Measurements from ENCODE around the gene CFAP299.

CFAP299 gene

DNA sequence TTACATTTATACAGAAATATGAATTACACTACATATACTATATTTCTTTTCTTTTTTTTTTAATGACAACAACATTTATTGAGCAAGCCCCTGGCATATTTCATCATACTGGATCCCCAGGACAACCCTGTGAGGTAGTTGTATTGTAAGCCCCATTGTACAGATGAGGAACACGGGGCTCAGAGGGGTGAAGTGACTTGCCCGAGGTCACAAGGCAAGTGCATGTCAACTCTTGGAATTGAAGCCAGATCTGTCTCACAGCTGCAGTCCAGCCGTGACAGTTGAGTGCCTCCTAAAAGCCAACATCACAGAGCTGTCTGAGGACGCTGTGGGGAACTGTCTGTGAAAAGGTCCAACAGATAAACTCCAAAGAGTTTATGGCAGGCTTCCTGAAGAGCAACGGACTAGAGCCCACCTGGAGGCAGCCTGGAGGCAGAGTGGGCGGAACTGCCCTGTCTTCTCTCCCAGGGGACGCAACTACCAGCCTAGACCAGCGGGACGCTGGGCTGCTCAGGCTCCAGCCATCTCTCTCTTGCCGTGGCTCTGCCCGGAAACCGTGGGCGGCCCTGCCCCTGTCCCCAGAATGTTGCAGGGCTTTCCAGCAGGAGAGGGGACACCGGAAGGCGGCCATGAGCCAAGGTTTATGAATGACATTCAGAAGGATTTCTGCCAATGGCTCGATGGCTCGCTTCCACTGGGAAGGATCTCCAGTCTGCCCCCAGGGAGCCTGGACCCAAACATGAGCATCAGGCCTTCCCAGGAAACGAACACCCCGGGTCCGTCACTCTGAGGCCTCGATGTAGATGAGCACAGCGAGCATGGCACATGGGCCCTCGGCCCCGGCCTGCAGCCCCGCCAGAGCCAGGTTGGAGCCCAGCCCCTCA is 50.1 kb downstream of the CFAP299 start:
- no peak overlapping the region for H3K4me3 Mint-ChIP-seq
- no peaks in the 10 kb centered on the region for H3K4me1 Mint-ChIP-seq
- DNase-seq (ENCODE audit: low spot score in 2 of 2) = no peak
- H3K27me3 Mint-ChIP-seq = no peaks in the 10 kb centered on the region
- no peaks in the 10 kb centered on the region for H3K9me3 Mint-ChIP-seq
- ATAC-seq (replicated peaks; ENCODE audit: extremely low read depth, poor library complexity, severe bottlenecking) = no peak
- H3K36me3 Mint-ChIP-seq (ENCODE audit: insufficient read depth) = no peaks in the 10 kb centered on the region
- H3K27ac Mint-ChIP-seq (ENCODE audit: low read depth) = no peak overlapping the region

DNA sequence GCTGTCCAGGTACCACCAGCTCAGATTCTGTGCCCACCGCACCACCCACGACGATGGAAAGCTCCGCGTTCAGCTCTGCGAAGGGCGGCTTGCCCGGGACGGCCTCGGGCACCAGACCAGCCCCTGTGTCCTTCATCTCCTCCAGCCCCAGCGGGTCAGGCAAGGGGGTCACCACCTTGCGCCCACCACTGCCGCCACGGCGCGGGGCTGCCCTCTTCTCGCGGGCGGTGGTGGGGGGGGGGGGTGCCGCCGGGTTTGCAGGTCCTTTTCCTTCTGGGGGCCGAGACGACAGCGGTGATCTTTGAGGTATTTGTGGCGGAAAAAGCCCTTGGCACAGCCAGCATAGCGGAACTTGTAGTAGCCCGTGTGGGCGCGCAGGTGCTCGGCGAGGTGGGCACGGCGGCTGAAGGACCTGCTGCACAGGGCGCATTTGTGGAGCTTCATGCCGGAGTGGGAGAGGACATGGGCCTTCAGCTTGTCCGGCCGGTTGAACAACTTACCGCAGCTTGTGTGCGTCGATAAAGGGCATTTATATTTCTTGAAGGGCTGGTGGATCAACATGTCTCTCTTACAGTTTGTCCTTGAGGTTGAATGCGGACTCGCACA is 50.9 kb downstream of the CFAP299 start:
- H3K27me3 Mint-ChIP-seq = no peaks in the 10 kb centered on the region

DNA sequence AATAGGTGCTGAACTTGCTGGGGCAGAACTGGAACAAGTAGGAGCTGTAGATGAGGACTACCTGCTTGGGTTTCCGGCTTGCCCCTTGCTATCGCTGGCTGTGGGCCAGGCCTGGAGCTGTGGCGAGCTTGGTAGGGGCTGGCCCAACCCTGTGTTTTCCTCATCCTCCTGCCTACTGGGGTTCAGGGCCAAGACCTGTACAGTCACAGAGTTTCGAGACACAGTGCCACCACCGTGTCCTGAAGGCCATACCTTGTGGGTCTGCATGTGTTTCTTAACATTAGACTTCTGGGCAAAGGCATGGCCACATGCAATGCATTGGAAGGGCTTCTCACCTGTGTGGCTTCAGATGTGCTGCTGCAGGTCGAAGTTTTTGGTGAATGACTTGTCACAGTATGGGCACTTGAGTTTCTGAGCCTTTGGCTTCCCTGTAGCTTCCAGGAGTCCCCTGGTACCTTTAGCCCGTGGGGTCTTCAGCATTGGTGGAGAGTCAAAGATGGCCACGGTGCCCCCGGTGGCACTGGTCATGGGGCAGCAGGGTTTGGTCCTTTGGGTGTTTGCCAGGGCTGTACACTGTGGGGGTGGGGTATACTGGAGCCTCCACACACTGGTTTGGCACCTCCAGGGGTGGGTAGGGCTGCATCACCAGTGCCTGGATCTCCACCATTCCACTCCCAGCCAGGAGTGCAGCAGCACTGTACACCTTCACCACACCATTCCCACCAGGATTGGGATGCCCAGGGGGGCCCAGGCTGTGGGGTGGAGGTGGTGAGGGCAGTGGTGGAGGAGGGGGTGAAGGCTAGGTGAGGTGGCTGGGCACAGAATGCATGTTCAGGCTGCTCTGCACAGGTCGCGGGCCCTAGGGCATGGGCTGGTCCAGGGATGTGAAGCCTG is 52.1 kb downstream of the CFAP299 start:
- Mint-ChIP-seq H3K4me3 (no peak overlapping the region), H3K27me3 (no peaks in the 10 kb centered on the region), H3K9me3 (peaks cover 5% of the 10 kb centered on the region), H3K4me1 (no peaks in the 10 kb centered on the region), H3K27ac (ENCODE audit: low read depth) (no peak overlapping the region), H3K36me3 (ENCODE audit: insufficient read depth) (no peaks in the 10 kb centered on the region)
- DNase-seq (ENCODE audit: low spot score in 2 of 2) (no peak), ATAC-seq (replicated peaks; ENCODE audit: extremely low read depth, poor library complexity, severe bottlenecking) (no peak)

More for the DNA sequence above, 50.9 kb downstream of the CFAP299 start:
- Mint-ChIP-seq H3K9me3 (no peaks in the 10 kb centered on the region), H3K36me3 (ENCODE audit: insufficient read depth) (no peaks in the 10 kb centered on the region), H3K27ac (ENCODE audit: low read depth) (no peak overlapping the region), H3K4me1 (no peaks in the 10 kb centered on the region), H3K4me3 (no peak overlapping the region)
- DNase-seq (ENCODE audit: low spot score in 2 of 2) = no peak
- ATAC-seq (replicated peaks; ENCODE audit: extremely low read depth, poor library complexity, severe bottlenecking) = no peak

DNA sequence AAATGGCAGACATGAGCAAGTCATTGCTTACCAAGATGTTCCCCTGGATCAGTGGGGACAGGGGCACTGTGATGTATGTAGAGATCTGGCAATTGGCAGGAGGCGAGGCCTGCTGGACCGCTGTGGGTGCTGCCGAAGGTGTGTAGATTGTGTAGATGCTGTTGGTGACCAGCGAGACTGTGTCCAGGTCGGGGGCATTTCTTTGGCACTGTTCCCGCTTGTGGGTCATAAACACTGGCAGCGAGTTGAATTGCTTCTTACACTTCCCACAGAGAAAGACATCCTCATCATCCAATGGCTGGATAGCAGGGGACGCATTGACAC is 52.7 kb downstream of the CFAP299 start:
- Mint-ChIP-seq H3K27me3 (no peaks in the 10 kb centered on the region), H3K4me3 (no peak overlapping the region), H3K9me3 (peaks cover 5% of the 10 kb centered on the region), H3K4me1 (no peaks in the 10 kb centered on the region), H3K27ac (ENCODE audit: low read depth) (no peak overlapping the region), H3K36me3 (ENCODE audit: insufficient read depth) (no peaks in the 10 kb centered on the region)
- ATAC-seq (replicated peaks; ENCODE audit: extremely low read depth, poor library complexity, severe bottlenecking) = no peak
- DNase-seq (ENCODE audit: low spot score in 2 of 2) = no peak

DNA sequence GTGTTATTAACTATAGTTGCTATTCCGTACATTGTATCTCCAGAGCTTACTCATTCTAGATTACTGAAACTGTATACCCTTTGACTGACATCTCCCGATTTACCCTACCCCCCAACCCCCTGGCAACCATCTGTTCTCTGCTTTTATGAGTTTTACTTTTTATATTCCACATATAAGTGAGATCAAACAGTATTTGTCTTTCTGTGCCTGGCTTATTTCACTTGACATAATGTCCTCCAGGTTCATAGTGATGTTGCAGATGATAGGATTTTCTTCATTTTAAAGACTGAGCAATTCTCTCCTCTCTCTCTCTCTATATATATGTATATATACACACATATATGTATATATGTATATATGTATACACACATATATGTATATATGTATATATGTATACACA is 54.6 kb downstream of the CFAP299 start:
- no peak for DNase-seq (ENCODE audit: low spot score in 2 of 2)
- H3K4me3 Mint-ChIP-seq = no peak overlapping the region
- H3K36me3 Mint-ChIP-seq (ENCODE audit: insufficient read depth) = no peaks in the 10 kb centered on the region

DNA sequence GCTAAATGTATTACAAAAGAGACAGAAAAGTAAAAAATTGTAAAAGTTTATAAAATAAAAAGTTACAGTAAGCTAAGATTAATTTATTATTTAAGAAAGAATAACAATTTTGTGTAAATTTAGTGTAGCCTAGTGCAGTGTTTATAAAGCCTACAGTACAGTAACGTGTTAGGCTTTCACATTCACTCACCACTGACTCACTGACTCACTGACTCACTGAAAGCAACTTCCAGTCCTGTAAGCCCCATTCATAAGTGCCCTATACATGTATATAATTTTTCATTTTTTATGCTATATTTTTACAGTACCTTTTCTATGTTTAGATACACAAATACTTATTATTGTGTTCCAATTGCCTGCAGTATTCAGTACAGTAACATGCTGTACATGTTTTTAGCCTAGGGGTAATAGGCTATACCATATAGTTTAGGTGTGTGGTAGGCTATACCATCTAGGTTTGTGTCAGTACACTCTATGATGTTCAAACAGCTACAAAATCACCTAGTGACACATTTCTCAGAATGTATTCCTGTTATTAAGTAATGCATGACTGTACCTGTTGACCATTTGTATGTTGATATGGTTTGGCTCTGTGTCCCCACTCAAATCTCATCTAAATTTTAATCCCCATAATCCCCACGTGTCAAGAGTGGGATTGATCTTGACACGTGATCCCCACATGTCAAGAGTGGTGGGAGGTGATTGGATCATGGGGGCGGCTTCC is 57.9 kb downstream of the CFAP299 start:
- H3K27me3 Mint-ChIP-seq = peaks cover 17% of the 10 kb centered on the region
- no peak for DNase-seq (ENCODE audit: low spot score in 2 of 2)
- no peaks in the 10 kb centered on the region for H3K4me1 Mint-ChIP-seq
- H3K9me3 Mint-ChIP-seq = peaks cover 11% of the 10 kb centered on the region
- H3K4me3 Mint-ChIP-seq = no peak overlapping the region
- H3K36me3 Mint-ChIP-seq (ENCODE audit: insufficient read depth) = no peaks in the 10 kb centered on the region
- ATAC-seq (replicated peaks; ENCODE audit: extremely low read depth, poor library complexity, severe bottlenecking) = no peak
- no peak overlapping the region for H3K27ac Mint-ChIP-seq (ENCODE audit: low read depth)

More for the DNA sequence above, 54.6 kb downstream of the CFAP299 start:
- no peaks in the 10 kb centered on the region for H3K4me1 Mint-ChIP-seq
- no peak for ATAC-seq (replicated peaks; ENCODE audit: extremely low read depth, poor library complexity, severe bottlenecking)
- no peaks in the 10 kb centered on the region for H3K27me3 Mint-ChIP-seq
- H3K27ac Mint-ChIP-seq (ENCODE audit: low read depth) = no peak overlapping the region
- peaks cover 11% of the 10 kb centered on the region for H3K9me3 Mint-ChIP-seq

DNA sequence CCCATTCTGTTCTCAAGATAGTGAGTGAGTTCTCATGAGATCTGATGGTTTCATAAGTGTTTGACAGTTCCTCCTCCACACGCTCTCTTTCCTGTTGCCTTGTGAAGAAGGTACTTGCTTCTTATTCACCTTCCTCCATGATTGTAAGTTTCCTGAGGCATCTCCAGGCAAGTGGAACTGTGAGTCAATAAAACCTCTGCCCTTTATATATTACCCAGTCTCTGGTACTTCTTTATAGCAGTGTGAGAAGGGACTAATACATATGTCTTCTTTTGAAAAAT is 58.4 kb downstream of the CFAP299 start:
- no peaks in the 10 kb centered on the region for H3K4me1 Mint-ChIP-seq

DNA sequence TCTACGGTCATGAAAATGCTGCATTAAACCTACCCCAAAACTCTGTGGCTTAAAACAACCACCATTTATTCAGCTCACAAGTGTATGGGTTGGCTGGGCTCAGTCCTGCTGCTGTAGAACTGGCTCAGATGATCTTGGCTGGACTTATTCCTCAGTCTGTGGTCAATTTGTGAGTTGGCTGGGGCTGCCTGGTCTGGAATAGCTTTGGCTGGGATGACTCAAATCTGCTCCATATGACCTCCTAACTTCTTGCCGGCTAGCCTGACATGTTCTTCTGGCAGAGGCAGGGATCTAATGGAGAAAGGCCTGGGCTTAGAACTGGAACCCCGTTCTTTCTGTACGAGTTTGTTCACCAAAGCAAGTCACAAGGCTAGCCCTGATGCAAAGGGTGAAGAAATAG is 71.7 kb downstream of the CFAP299 start:
- Mint-ChIP-seq H3K27me3 (no peaks in the 10 kb centered on the region), H3K4me1 (no peaks in the 10 kb centered on the region), H3K4me3 (no peak overlapping the region), H3K9me3 (no peaks in the 10 kb centered on the region), H3K27ac (ENCODE audit: low read depth) (no peak overlapping the region), H3K36me3 (ENCODE audit: insufficient read depth) (no peaks in the 10 kb centered on the region)
- DNase-seq (ENCODE audit: low spot score in 2 of 2) (no peak), ATAC-seq (replicated peaks; ENCODE audit: extremely low read depth, poor library complexity, severe bottlenecking) (no peak)

More for the DNA sequence above, 58.4 kb downstream of the CFAP299 start:
- H3K27me3 Mint-ChIP-seq = peaks cover 20% of the 10 kb centered on the region
- peaks cover 11% of the 10 kb centered on the region for H3K9me3 Mint-ChIP-seq
- DNase-seq (ENCODE audit: low spot score in 2 of 2) (no peak), ATAC-seq (replicated peaks; ENCODE audit: extremely low read depth, poor library complexity, severe bottlenecking) (no peak)
- no peak overlapping the region for H3K4me3 Mint-ChIP-seq
- no peak overlapping the region for H3K27ac Mint-ChIP-seq (ENCODE audit: low read depth)
- H3K36me3 Mint-ChIP-seq (ENCODE audit: insufficient read depth) = no peaks in the 10 kb centered on the region

DNA sequence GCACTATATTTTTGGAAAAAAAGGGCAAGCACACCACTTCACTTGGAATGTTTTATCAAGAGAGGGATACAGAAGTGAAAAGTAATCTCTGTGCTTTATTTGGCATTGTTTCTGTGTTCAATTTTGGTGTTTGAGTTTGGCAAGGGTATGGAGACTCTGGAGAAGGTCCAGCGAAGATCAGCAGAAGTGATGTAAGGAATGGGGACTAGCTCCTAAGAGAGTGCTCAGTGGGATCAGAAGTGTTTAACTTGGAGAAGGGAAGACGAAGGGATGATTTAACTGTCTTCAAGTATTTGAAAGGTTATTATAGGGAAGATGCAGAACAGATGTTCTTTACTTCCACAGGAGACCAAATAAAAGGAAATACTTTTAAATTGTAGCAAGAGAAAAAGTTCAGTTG is 74.3 kb downstream of the CFAP299 start:
- Mint-ChIP-seq H3K27me3 (no peaks in the 10 kb centered on the region), H3K27ac (ENCODE audit: low read depth) (no peak overlapping the region), H3K36me3 (ENCODE audit: insufficient read depth) (no peaks in the 10 kb centered on the region), H3K9me3 (no peaks in the 10 kb centered on the region), H3K4me1 (no peaks in the 10 kb centered on the region), H3K4me3 (no peak overlapping the region)
- no peak for ATAC-seq (replicated peaks; ENCODE audit: extremely low read depth, poor library complexity, severe bottlenecking)
- no peak for DNase-seq (ENCODE audit: low spot score in 2 of 2)

DNA sequence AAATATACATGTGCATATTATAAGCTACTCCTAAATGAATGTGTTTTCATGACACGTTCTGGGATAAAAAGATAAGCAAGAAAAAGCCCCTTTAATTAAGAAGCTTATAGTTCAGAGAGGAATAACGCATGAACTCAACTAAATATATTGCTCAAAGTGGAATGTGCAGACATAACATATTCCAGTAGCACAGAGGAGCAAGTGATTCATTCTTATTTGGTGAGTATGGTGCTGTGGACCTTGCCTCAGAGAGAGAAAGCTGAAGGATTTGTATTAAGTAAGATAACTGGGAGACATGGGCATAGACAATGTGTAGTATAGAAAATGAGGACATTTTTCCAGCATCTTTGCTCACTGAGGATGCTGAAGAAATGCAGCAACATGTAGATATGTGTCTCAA is 76.8 kb downstream of the CFAP299 start:
- no peak for DNase-seq (ENCODE audit: low spot score in 2 of 2)
- no peaks in the 10 kb centered on the region for H3K4me1 Mint-ChIP-seq
- H3K9me3 Mint-ChIP-seq = no peaks in the 10 kb centered on the region

DNA sequence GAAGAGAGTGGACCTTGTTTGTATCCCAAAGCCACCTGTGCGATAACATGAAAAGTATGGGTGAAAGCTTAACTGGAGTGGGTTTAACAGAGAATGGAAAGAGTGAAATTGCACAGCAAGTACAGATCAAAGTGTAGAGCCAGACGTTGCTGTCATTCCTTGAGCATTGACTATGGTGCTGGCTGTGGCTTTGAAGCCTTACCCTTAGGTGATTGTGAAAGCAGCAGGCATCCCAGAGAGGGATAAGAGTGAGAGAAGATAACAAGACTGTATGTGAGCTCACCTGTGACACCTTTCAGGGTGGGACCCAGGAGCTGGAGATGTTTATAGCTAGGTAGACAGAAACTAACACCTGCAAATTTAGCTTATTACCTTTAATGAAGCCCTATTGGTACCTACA is 77.6 kb downstream of the CFAP299 start:
- Mint-ChIP-seq H3K36me3 (ENCODE audit: insufficient read depth) (no peaks in the 10 kb centered on the region), H3K27ac (ENCODE audit: low read depth) (no peak overlapping the region), H3K4me3 (no peak overlapping the region), H3K27me3 (no peaks in the 10 kb centered on the region), H3K9me3 (no peaks in the 10 kb centered on the region), H3K4me1 (no peaks in the 10 kb centered on the region)
- DNase-seq (ENCODE audit: low spot score in 2 of 2) (no peak), ATAC-seq (replicated peaks; ENCODE audit: extremely low read depth, poor library complexity, severe bottlenecking) (no peak)

More for the DNA sequence above, 76.8 kb downstream of the CFAP299 start:
- Mint-ChIP-seq H3K36me3 (ENCODE audit: insufficient read depth) (no peaks in the 10 kb centered on the region), H3K4me3 (no peak overlapping the region), H3K27me3 (no peaks in the 10 kb centered on the region), H3K27ac (ENCODE audit: low read depth) (no peak overlapping the region)
- ATAC-seq (replicated peaks; ENCODE audit: extremely low read depth, poor library complexity, severe bottlenecking) = no peak

DNA sequence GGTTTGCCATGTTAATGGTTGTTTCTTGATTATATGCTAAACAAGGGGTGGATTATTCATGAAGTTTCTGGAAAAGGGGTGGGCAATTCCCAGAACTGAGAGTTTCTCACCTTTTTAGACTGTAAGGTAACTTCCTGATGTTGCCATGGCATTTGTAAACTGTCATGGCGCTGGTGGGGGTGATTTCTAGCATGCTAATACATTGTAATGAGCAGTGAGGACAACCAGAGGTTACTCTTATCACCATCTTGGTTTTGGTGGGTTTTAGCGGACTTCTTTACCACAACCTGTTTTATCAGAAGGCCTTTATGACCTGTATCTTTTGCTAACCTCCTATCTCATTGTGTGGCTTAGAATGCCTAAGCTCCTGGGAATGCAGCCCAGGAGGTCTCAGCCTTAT is 81.5 kb downstream of the CFAP299 start:
- H3K4me1 Mint-ChIP-seq = peaks cover 11% of the 10 kb centered on the region
- H3K9me3 Mint-ChIP-seq = peaks cover 6% of the 10 kb centered on the region
- ATAC-seq (replicated peaks; ENCODE audit: extremely low read depth, poor library complexity, severe bottlenecking) (no peak), DNase-seq (ENCODE audit: low spot score in 2 of 2) (no peak)
- no peaks in the 10 kb centered on the region for H3K36me3 Mint-ChIP-seq (ENCODE audit: insufficient read depth)
- no peaks in the 10 kb centered on the region for H3K27me3 Mint-ChIP-seq
- H3K4me3 Mint-ChIP-seq = no peak overlapping the region
- no peak overlapping the region for H3K27ac Mint-ChIP-seq (ENCODE audit: low read depth)

Data from central memory CD8-positive, alpha-beta T cell (primary cell).